ENCODE data around the gene OR10G8.
A peak's percentile ranks its signal among the peaks of the same experiment; 100 is the strongest.
"Not testable (repeated sequence)": the region's sequence is repeated elsewhere in the genome, so short reads cannot be mapped to it uniquely, and the experiment has no call there.

OR10G8 gene, protein sequence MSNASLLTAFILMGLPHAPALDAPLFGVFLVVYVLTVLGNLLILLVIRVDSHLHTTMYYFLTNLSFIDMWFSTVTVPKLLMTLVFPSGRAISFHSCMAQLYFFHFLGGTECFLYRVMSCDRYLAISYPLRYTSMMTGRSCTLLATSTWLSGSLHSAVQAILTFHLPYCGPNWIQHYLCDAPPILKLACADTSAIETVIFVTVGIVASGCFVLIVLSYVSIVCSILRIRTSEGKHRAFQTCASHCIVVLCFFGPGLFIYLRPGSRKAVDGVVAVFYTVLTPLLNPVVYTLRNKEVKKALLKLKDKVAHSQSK

DNA sequence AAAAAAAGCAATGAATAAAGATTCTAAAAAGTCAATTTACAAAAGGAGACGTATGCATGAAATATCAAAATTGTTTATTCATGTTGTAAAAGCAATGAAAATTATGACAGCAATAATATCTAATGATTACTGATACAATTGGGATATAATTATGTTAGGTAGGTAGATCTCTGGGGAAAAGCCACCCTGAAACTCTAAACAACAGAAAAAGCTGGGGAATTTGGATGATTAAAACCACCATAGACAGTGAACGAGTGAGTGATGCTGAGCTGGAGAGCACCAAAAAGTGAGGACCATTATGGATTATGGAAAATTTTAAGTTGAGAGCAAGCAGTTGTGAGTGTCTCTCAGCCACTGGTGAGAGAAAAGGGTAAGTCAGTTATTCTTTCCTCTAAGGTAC lies at the start of gene OR10G8:
OR10G8 (plus strand) TSS at position 301 of the 400 bp plus-strand sequence. CDS start 2,825 bp downstream, outside the sequence.
- no peak for DNase-seq

DNA sequence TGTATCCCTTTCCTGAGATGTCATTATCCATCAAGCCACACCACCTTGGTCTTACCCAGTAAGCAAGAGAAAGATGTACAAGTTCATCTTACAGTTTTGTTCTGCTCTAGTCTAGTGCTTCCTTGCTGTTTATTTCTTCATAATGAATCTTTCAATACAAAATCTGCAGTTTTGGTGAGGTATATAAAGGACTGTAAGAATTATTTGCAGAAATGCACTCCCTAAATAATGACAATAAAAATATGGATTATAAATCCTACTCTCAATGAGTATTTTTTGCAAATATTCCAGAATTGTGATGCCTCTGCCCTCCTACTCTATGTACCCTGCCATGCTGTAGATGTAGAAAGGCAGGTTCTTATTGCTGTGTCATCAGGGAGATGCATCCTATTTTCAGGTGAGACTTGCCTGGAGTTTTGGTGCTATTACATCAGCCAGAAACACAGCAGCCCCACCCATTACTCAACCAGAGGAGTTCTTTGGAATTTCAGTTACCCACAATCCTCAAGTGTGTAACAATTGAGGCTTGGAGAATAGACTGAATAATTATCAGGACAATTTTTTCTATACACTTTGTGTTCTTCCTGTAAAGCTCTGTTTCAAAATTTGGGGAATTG lies 48.8 kb upstream of the OR10G8 start, which contains the start of gene OR10S1:
OR10S1 (minus strand) TSS at position 51 of the 617 bp plus-strand sequence. CDS start 117 bp downstream, outside the sequence.
- DNase-seq, result no peak

DNA sequence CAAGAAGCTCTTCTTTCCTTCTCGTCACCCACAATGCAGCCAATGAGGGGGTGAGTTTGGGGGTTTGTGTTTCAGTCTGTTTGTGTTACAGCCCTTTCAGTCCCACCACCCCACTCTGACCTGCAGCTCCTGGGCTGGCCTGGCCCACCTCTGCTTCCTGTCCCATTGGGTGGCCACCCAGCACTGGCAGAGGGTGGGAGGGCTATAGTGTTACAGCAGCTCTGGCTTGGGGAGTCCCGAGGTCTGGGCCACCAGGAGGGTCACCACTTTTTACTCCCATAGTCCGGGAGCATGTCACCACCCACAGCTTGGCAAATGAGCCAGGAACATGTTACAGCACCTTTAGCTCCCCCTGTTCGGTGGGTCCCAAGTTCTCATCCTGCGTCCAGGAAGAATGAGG lies 47.3 kb upstream of the OR10G8 start:
- DNase-seq, result no peak

DNA sequence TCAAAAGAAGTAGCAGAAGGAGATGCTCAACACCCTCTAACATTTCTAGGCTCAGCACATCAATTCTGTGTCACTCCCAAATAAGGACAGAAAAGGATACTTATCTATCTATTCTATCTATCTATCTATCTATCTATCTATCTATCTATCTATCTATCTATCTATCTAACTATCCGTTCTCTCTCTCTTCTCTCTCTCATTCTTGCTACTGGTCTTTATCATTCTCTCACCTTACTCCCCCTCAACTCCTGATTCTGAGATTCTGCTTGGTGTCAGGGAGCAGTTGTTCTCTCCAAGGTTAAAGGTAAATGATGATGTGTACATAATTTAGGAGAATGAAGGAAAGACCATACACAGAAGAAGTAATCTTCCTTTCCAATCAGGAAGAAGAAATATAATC lies 31.5 kb upstream of the OR10G8 start, which contains the start of gene OR10G6:
OR10G6 (minus strand) TSS at position 43 of the 400 bp plus-strand sequence; CDS start at position 43, 0 bp downstream.
- DNase-seq, result no peak

DNA sequence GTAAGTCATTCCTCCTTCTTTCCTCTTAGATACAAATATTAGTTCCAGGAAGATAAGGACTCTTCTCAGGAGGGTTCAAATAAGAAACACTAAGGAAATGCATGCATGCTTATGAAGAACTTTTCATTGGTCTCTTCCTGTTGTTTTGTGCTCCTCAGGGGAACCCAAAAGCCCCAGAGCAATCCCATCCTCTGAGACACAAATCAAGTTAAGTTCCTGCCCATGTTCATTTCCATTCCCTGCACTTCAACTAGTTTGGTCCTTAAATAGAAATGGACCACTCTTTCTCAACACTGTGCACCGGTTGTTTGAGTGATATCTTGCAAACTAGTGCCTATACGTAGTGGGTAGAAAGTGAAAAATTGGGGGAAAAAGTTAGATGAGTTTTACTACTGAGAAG lies 13.9 kb upstream of the OR10G8 start, which contains the start of gene OR10G4:
OR10G4 (plus strand) TSS at position 301 of the 400 bp plus-strand sequence. CDS start 2,578 bp downstream, outside the sequence.
- DNase-seq, result no peak

DNA sequence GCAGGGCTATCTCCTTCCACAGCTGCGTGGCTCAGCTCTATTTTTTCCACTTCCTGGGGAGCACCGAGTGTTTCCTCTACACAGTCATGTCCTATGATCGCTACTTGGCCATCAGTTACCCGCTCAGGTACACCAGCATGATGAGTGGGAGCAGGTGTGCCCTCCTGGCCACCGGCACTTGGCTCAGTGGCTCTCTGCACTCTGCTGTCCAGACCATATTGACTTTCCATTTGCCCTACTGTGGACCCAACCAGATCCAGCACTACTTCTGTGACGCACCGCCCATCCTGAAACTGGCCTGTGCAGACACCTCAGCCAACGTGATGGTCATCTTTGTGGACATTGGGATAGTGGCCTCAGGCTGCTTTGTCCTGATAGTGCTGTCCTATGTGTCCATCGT lies 10.8 kb upstream of the OR10G8 start:
- not testable (repeated sequence) for DNase-seq

DNA sequence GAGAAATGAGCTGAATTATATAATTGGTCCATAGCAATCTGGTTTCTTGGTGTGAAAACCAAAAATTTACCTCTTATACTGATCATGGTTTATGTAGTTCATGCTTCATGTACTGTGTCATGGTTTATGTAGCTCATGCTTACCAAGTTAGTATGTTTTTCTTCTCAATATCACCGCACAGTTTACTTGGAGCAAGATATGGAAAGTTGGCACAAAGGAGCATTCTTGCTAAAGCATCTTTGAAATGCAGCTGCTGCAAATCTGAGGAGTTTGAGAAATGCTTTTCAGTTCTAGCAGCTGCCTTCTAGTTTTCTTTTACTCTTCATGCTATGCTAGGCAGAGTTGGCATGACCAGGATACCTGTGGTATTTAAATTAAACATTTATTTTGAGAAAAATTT lies 10.1 kb downstream of the OR10G8 start:
- no peak for DNase-seq

DNA sequence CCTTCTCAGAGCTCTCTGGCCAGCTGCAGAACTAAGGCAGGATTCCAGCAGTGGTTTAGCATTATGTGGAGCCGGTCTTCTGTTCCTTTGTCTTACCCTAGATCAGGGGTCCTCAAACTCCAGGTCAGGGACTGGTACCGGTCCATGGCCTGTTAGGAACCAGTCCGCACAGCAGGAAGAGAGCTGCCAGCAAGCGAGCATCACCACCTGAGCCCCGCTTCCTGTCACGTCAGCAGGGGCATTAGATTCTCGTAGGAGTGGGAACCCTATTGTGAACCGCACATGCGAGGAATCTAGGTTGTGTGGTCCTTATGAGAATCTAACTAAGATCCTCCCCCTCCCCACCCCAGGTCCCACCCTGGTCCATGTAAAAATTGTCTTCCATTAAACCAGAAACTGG lies 13.0 kb downstream of the OR10G8 start:
- no peak for DNase-seq

DNA sequence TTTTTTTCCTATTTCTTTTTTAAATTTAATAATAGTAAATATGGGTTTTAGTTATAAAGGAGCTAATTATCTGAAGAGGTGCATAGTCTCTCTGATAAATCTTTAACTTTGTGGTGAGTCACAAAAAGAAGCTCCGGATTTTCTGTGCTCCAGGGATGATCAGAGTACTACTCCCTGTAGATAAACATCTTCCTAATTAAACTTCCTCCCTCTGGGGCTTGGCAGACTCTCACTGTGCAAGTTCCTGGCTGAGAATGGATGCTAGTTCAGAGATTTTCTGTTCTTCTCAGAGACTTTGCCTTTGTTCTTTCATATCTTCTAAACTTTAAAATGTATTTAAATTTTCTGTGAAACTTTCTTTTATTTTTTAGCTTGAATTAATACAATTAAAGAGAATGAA lies 14.7 kb downstream of the OR10G8 start, which contains the start of gene OR10G7:
OR10G7 (minus strand) TSS at position 72 of the 400 bp plus-strand sequence. CDS start 2,324 bp downstream, outside the sequence.
- DNase-seq, result no peak

DNA sequence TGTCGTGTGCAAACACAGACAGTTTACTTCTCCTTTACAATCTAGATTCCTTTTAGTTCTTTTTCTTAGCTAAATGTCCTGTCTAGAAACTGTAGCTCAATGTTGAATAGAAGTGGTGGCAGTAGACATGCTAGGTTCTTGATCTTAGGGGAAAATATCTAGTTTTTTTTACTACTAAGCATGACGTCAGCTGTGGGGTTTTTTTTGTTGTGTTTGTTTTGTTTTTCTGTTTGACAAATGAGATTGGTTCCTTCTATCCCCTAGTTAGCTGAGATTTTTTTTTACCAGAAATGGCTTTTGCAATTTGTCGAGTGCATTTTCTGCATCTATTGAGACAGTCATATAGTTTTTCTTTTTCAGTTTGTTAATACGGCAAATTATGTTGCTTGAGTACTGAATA lies 16.8 kb downstream of the OR10G8 start:
- DNase-seq, result no peak

DNA sequence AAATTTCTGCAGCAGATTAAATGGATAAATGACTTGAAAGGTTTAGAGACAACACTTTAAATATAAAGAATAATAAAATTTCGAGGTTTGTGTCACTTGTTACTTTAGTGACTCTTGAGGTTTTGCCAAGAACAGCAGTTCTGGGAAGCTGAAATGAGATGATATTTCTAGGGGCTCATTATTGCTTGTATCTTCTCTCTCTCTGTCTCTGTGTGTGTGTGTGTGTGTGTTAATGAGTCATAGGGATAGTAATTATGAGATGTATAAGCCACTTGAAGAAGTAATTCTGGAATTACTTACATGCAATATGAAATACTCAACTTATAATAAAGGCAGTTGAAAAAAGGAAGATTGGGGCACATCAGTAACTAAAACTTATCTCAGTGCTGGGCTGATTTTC lies 24.1 kb downstream of the OR10G8 start:
- DNase-seq, result no peak

DNA sequence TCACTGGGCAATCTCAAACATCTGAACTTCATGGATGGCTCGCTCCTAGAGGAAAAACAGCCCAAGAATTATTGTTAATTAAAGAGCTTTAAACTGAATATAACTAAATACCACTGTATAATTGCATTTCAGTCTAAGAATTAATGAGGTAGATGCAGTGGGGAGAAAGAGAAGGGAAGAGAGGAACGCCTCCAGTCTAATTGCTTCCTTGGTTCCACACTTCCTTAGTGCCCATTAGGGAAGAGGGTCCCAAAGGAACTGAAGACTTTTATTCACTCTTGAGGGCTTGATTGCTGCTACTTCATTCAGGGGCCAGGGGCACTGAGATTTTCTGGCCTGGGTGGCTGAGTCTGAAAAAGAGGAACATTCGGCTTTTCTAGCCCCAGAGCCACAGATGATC lies 26.4 kb downstream of the OR10G8 start:
- DNase-seq, result no peak

DNA sequence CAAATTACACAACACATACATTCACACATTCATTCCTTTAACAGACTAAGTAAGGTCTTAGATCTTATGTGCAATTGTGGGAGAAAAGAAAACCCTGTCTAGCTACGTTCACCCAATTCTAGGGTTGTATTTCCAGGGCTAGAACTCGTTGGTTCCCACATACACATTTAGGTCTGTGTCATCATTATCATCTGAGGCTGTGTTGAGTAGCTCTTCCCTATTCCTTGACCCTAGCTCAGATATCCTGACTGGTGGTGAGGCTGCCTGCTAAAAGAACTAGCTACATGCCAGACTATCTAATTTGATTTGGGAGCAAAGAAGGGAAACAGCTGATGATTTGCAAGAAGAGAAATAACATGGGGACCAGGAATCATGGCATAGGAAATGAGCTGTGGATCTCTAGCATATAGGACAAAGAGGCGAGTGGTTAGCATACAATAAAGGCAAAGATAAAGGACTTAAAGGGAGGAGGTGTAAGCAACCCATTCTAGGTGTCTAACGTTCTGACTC lies 42.1 kb downstream of the OR10G8 start:
- no peak for DNase-seq

DNA sequence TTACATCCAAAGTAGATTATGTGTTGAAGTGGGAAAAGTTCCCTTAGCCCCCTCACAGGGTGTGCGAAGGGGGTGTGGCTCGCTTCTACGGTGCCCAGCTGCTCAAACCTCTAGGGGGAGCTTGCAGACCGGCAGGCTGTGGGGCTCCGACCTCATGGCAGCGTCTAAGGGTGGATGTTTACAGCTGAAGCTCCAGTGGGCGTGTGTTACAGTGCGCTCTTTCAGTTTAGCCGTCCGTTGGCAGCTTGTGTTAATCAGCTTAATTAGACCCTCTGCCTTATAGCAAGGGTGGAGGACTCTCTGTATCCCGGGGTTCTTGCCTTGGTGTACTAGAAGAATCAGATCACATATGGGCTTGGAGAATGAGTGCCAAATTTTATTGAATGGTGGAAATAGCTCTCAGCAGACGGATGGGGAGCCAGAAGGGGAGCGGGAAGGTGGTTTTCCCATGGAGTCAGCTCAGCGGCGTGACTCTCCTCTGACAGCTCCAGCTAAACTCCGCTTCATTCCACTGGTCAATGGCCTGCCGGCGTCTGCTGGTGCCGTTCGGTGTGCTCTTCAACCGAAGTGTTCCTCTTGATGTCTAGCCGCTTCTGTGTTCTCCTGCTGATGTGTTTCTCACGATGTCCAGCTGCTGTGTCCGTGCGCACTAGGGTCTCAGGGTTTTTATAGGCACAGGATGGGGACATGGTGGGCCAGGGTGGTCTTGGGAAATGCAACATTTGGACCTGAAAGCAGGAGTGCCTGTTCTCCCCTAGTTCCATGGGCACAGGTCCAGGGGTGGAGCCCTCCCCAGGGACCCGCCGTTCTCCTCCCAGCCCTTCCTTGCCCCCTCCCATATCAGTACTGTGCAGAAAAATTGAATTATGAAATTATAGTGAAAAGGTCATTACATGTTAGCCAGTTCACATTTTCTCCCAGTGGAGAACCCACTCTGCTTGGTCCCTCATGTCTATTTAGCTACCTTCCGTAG lies 43.1 kb downstream of the OR10G8 start:
- peak in 22 of 56 donors; percentile 8 to 42 (median 18) for DNase-seq

DNA sequence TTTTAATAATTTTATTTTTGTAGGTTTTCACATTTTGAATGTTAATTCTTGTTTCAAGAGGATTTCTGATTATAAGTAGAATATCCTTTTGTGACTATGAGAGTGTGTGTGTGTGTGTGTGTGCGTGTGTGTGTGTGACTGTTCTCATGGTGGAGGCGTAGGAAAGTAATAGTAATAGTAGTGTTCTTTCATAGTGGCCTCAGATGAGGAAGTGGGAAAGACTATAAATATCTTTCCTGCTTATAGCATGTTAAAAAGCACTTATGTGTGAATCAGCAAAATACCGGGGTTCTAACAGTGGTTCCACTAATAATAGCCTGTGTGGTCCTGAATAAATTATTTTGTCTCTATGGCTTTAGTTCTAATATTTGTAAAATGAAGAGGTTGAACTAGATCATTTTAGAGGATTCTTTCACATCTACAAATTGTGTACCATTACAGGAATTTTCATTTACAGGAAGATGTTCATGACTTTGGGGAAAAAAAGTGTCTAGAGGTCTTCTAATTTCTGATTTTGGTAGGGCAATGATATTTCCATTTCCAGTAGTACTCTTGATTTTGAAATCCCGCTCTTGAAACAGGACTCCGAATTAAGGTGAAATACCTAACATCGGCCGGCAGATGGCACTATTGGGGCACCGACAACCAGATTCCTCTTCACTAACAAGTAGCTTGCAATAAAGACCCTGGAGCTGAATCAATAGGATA lies 44.5 kb downstream of the OR10G8 start:
- DNase-seq, result peak in 40 of 56 donors; percentile 11 to 80 (median 44)

DNA sequence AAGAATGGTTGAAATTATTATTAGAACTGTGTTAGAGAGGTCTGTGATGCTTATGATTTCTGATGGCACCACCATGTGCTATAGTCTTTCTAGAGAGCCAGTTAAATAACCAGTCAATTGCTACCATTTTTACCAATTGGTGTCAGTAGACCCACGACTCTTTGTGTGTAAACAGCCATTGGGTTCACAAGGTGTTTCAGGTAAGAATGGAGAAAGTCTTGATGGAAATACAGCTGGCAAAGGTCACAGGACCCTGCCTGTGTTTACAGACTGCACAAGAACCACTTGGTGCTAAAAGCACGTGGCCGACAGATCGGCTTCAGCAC lies 45.0 kb downstream of the OR10G8 start:
- DNase-seq, result no peak

DNA sequence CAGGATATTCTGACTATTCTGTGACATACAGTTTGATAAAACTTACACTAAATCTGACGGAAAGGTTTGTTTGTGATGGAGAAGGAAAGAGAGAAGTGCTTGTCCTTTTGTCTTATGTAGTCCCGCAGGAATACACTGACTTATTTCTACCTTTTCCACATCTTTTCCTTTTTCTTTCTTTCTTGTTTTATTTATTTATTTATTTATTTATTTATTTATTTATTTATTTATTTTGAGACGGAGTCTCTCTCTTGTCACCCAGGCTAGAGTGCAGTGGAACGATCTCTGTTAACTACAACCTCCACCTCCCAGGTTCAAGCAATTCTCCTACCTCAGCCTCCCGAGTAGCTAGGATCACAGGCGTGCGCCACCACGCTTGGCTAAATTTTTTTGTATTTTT lies 45.5 kb downstream of the OR10G8 start:
- DNase-seq, result no peak

DNA sequence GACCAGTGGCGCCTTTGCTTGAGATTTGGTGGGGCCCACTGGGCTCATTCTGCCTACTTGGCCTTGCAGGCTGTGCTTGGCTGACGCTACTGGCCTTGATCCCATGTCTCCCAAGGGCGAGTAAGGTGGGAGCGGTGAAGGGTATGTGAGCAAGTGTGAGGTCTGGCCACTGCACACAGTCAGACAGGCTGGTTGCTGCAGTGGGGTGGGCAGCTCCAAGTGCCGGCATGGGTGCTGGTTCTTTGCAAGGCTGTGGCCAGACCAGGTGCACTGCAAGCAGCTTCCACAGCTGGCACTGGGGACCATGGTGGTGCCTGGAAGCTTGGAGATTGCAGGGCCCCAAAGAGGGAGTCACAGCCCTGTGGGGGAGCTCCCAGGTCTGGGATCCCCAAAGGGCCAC lies 48.0 kb downstream of the OR10G8 start:
- DNase-seq, result no peak

DNA sequence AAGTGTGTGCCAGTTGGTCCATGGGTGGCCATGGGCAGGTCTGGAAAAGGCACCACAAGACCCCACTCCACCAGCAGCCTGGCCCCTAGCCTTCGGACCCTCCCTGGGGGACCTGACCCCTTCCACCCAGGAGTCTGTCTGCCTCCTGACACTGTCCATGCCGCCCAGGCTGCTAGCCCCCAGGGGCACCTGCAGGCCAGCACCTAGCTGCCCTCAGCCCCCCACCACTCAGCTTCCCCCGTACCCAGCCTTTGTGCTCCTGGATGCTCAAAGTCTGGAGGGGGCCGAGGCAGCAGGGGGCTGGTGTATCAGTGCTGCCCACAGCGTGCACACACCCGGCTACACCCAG lies 48.9 kb downstream of the OR10G8 start:
- no peak for DNase-seq

DNA sequence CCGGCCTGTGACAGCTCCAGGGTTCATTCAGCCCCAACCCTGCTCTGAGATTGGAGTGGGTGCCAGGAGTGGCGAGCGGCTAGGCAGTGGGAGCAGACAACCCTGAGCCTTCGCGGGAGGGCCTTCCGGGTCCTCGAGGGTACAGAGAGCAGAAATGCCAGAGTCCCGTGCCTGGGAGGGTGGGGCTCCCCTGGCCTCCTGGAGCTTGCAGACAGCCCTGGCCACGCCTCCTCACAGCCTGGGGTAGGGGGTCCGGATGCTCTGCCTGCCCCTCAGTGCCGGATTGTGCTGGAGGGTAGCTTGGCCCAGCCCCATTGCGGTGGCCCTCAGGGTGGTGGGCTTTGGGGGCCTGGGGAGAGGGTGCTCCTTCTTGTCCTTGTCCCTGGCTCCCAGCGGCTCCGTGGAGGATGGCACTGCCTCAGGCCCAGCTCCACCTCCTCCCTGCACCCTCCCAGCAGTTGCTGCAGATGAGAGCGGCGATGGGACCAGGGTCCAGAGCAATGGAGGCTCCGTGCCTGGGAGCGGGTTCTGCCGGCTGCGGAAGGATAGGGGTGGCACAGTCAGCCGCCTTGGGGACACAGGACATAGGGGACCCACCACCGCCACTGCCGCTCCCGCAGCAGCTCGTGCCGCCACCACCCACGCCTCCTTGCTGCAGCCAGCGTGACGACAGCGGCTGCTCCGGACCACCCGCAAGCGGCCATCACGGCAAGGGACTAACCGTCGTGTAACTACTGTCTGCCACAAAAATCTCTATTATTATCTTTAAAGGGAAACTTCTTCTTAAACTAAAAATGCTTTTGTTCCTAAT lies 49.4 kb downstream of the OR10G8 start:
- peak in 25 of 56 donors; percentile 11 to 67 (median 50) for DNase-seq

Data from amygdala (tissue), 56 donors.